K562 (cell line): ENCODE measurements around the gene NEURL1. TPM values are rescaled to one million over a fixed set of nuclear protein-coding genes. Genes with fewer than 3 reads are reported as not detected.

ENCODE experiments used
- CBFA2T3 ChIP-seq: fragments of 450-650 bp; IDR thresholded peaks from 2 replicates; pipeline ENCODE4 v1.6.1; 2017
- CBX2 ChIP-seq: fragments of 200-600 bp; sonication (generic); IDR thresholded peaks from one replicate; pipeline ENCODE4 v1.6.1; 2012; ENCODE audit warnings: mild to moderate bottlenecking, low read length, inconsistent platforms; ENCODE audit not compliant: insufficient read depth, poor library complexity, severe bottlenecking
- GABPB1 ChIP-seq: sonication (generic); formaldehyde crosslinking; IDR thresholded peaks from 2 replicates; pipeline ENCODE4 v1.8.0; 2022; ENCODE audit warnings: mild to moderate bottlenecking, missing genetic modification reagents
- HDAC1 ChIP-seq, 2 experiments: fragments of 450-650 bp; IDR thresholded peaks; 2 replicates each; pipeline ENCODE4 v1.6.1; 2016 to 2017; ENCODE audit warnings: inconsistent platforms in 1 of 2, mild to moderate bottlenecking in 1 of 2, moderate library complexity in 1 of 2
- MTF1 ChIP-seq: fragments of 250-450 bp; sonication (Bioruptor Pico); IDR thresholded peaks from 2 replicates; pipeline ENCODE4 v1.9.0; 2021; ENCODE audit warnings: moderate library complexity, mild to moderate bottlenecking, inconsistent platforms, borderline replicate concordance
- MXD1 ChIP-seq: fragments of 250-450 bp; sonication (Bioruptor Pico); IDR thresholded peaks from 2 replicates; pipeline ENCODE4 v1.8.0; 2021; ENCODE audit warnings: borderline replicate concordance, mild to moderate bottlenecking, moderate library complexity; ENCODE audit not compliant: poor library complexity, severe bottlenecking
- NEUROD1 ChIP-seq: fragments of 150-350 bp; IDR thresholded peaks from 2 replicates; pipeline ENCODE4 v1.6.1; 2014; ENCODE audit warnings: borderline replicate concordance, low read length, low read depth; ENCODE audit not compliant: partially characterized antibody
- PML ChIP-seq: IDR thresholded peaks from 2 replicates; pipeline ENCODE4 v1.6.1; 2012; ENCODE audit warnings: low read length, inconsistent platforms
- POLR2A ChIP-seq: fragments of 450-650 bp; conservative IDR thresholded peaks from 2 replicates; pipeline ENCODE4 v1.6.1; 2016
- SFPQ ChIP-seq: fragments of 200-400 bp; formaldehyde crosslinking; IDR thresholded peaks from 2 replicates; pipeline ENCODE4 v1.6.1; 2017; ENCODE audit warnings: mild to moderate bottlenecking, low read depth, low read length, moderate library complexity
- ZNF347 ChIP-seq: fragments of 450-650 bp; formaldehyde crosslinking; IDR thresholded peaks from 2 replicates; pipeline ENCODE4 v1.4.0; 2020; ENCODE audit warnings: low read depth, mild to moderate bottlenecking, moderate library complexity
- ZNF655 ChIP-seq: fragments of 250-450 bp; sonication (Bioruptor Pico); IDR thresholded peaks from 2 replicates; pipeline ENCODE4 v1.5.0; 2021
- polyA plus RNA-seq, 8 experiments: library from polyadenylated mRNA; depleted of rRNA in 4 of 8; stranded (reverse) in 5 of 8; unstranded in 3 of 8; fragments of >200 nt; fragmentation: Nextera tagmentation in 2 of 8; fragmentation: Illumina TruSeq in 1 of 8; extraction: Ambion mirVana in 2 of 8; extraction: Trizol in 1 of 8; gene quantifications; 2 replicates each; pipeline versions ENCODE4 v1.2.1 to v1.2.3, GENCODE V29; 2011 to 2014; ENCODE audit warnings: inconsistent platforms in 1 of 8, missing spikeins in 1 of 8
- total RNA-seq, 7 experiments: library from RNA; depleted of rRNA in 6 of 7; stranded (reverse); fragments of >200 nt in 6 of 7; fragmentation: Illumina TruSeq in 2 of 7; extraction: Trizol in 2 of 7; gene quantifications; 2 replicates each; pipeline versions ENCODE4 v1.2.1 to v1.2.3, GENCODE V29; 2011 to 2021; ENCODE audit warnings: low replicate concordance in 1 of 7
- TF ChIP-seq, protein P1 (sequence below): fragments of 250-450 bp; sonication (Bioruptor Pico); IDR thresholded peaks from 2 replicates; pipeline ENCODE4 v1.5.0; 2021; ENCODE audit warnings: mild to moderate bottlenecking, moderate library complexity
- TF ChIP-seq, protein P2 (sequence below): fragments of 450-650 bp; IDR thresholded peaks from 2 replicates; pipeline ENCODE4 v1.6.1; 2017; ENCODE audit warnings: antibody characterized with exemption, mild to moderate bottlenecking

Gene NEURL1
- total and polyA plus RNA-seq, 9 of the 15 experiments (the other 6 are each of a cell fraction or from before 2014, with no cell fraction given) = 0.01 to 0.45 (median 0.16) TPM; not detected in 5

- TF ChIP-seq, protein P1, sequence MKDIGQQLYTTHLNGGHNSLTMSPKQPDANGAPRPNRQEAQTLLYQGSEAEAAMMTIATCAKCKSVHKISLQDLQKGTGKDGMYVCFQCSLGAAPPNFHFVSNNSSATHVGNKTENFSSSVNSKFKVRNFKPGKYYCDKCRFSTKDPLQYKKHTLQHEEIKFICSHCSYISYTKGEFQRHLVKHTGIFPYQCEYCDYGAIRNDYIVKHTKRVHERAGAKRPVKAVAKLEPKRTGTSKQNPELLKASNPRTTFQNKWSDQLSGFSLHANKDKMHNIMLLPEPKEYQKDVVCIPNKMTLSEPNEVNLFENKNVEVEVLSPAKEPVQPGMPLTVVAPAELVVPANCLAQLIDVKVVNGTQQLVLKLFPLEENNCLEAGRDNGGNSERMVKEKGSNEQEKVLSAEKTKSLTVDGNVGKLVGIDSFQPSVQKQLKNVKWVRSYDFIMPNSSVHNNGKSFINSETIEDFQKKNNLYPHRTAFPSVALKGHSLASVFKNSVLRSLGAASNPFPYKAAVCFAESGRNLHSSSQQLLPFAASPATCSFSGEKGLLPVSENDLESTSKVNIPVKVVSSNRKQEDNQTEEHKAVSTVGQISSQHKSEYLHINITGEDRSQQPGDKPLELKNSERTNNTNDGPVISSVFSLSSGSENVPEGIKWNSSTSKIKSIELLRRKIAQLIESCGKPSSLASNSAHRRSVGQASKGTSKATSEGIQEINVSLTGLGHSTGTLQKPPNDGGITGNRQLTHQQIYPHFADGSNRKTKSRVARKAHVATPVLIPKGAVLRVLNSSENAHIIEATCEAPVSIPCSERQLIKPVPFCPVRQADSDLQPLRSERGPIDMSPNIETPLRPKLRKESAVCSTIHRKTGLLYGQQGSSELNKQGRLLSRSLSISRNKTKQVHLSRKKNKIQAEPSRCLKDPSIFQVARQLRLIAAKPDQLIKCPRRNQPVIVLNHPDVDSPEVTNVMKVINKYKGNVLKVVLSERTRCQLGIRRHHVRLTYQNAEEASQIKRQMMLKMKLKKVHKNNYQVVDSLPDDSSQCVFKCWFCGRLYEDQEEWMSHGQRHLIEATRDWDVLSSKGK = no peak
- TF ChIP-seq CBFA2T3 (peak; percentile 45; the same call in 1 of the 2 replicates), PML (no peak), POLR2A (no peak), ZNF347 (no peak), HDAC1 (IDR thresholded peaks at IDR 0.05) (no peak), ZNF655 (no peak), NEUROD1 (no peak), MXD1 (CRISPR knock-in tag) (no peak), MTF1 (no peak), CBX2 (no peak), SFPQ (no peak), GABPB1 (CRISPR knock-in tag) (no peak)
- TF ChIP-seq, protein P2, sequence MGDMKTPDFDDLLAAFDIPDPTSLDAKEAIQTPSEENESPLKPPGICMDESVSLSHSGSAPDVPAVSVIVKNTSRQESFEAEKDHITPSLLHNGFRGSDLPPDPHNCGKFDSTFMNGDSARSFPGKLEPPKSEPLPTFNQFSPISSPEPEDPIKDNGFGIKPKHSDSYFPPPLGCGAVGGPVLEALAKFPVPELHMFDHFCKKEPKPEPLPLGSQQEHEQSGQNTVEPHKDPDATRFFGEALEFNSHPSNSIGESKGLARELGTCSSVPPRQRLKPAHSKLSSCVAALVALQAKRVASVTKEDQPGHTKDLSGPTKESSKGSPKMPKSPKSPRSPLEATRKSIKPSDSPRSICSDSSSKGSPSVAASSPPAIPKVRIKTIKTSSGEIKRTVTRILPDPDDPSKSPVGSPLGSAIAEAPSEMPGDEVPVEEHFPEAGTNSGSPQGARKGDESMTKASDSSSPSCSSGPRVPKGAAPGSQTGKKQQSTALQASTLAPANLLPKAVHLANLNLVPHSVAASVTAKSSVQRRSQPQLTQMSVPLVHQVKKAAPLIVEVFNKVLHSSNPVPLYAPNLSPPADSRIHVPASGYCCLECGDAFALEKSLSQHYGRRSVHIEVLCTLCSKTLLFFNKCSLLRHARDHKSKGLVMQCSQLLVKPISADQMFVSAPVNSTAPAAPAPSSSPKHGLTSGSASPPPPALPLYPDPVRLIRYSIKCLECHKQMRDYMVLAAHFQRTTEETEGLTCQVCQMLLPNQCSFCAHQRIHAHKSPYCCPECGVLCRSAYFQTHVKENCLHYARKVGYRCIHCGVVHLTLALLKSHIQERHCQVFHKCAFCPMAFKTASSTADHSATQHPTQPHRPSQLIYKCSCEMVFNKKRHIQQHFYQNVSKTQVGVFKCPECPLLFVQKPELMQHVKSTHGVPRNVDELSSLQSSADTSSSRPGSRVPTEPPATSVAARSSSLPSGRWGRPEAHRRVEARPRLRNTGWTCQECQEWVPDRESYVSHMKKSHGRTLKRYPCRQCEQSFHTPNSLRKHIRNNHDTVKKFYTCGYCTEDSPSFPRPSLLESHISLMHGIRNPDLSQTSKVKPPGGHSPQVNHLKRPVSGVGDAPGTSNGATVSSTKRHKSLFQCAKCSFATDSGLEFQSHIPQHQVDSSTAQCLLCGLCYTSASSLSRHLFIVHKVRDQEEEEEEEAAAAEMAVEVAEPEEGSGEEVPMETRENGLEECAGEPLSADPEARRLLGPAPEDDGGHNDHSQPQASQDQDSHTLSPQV = peak; percentile 80; the same call in 1 of the 2 replicates
Observed at GRCh38 chr10:103612462-103613365, 119.2 kb downstream of the NEURL1 start (continued).
